Stomach (tissue), 9 donors: ENCODE data around the gene MIF4GD. TPM values are rescaled to one million over a fixed set of nuclear protein-coding genes. Genes with fewer than 3 reads are reported as not detected.
A peak's percentile ranks its signal among the peaks of the same experiment; 100 is the strongest.
"Not testable (repeated sequence)": the region's sequence is repeated elsewhere in the genome, so short reads cannot be mapped to it uniquely, and the experiment has no call there.

Source experiments
- DNase-seq, 2 donors: peaks; one replicate each; pipeline versions ENCODE4 v3.0.0 to v3.0.0-alpha.2; 2013 to 2019
- H3K27ac ChIP-seq, 5 donors: fragments of 200-600 bp in 4 of 5; sonication (generic) in 4 of 5; one replicate each; pipeline ENCODE4 v1.5.1; 2013 to 2019; ENCODE audit warnings: mild to moderate bottlenecking in 1 of 5, moderate library complexity in 1 of 5
- H3K27me3 ChIP-seq, 3 donors: fragments of 200-600 bp; sonication (generic); one replicate each; pipeline ENCODE4 v1.5.1; 2017 to 2019; ENCODE audit warnings: mixed run types in 1 of 3
- H3K36me3 ChIP-seq, 4 donors: fragments of 200-600 bp; sonication (generic); 1 replicate in 3 of 4; 2 replicates in 1 of 4; pipeline ENCODE4 v1.5.1; 2016 to 2019
- H3K4me1 ChIP-seq, 4 donors: fragments of 200-600 bp; sonication (generic); one replicate each; pipeline ENCODE4 v1.5.1; 2016 to 2019
- H3K4me3 ChIP-seq, 4 donors: fragments of 200-600 bp; sonication (generic) in 3 of 4; one replicate each; pipeline ENCODE4 v1.5.1; 2016 to 2019; ENCODE audit warnings: mild to moderate bottlenecking in 1 of 4
- H3K9me3 ChIP-seq, 4 donors: fragments of 200-600 bp; sonication (generic); one replicate each; pipeline ENCODE4 v1.5.1; 2016 to 2019
- CTCF ChIP-seq, 7 experiments: fragments of 450-650 bp in 4 of 7; fragments of 200-600 bp in 3 of 7; sonication (generic) in 3 of 7; IDR thresholded peaks; one replicate each; pipeline ENCODE4 v1.5.1; 2016 to 2019; ENCODE audit warnings: antibody characterized with exemption in 7 of 7, control low read depth in 2 of 7, mild to moderate bottlenecking in 1 of 7
- EP300 ChIP-seq: sonication (generic); formaldehyde crosslinking; IDR thresholded peaks from one replicate; pipeline ENCODE4 v1.6.1; 2017; ENCODE audit warnings: antibody characterized with exemption
- POLR2A ChIP-seq, 4 donors: fragments of 450-650 bp; IDR thresholded peaks; one replicate each; pipeline ENCODE4 v1.6.1; 2016; ENCODE audit warnings: antibody characterized with exemption in 4 of 4, control low read depth in 2 of 4, mild to moderate bottlenecking in 1 of 4, moderate library complexity in 1 of 4
- POLR2AphosphoS5 ChIP-seq, 3 donors: sonication (generic); formaldehyde crosslinking; IDR thresholded peaks; one replicate each; pipeline ENCODE4 v1.6.1; 2016; ENCODE audit warnings: antibody characterized with exemption in 3 of 3
- WGBS, 5 donors: extraction: QIAGEN DNeasy Blood & Tissue Kit in 3 of 5; methylation state at CpG; one replicate each; pipeline versions ENCODE4 v1.1.5 to v1.1.7; 2013 to 2018; 5-methylcytosine and 5-hydroxymethylcytosine counted together
- intact Hi-C: fragments of 100-400 bp; cut with DNase I; formaldehyde crosslinking; loops from one replicate; pipeline ENCODE4 v1.15.1; 2023; ENCODE audit warnings: low total_unique reads
- polyA plus RNA-seq, 3 donors: library from polyadenylated mRNA; stranded (reverse); fragments of 200-250 nt; gene quantifications; one replicate each; pipeline ENCODE4 v1.2.3, GENCODE V29; 2013
- total RNA-seq, 5 donors: library from RNA; depleted of rRNA; stranded (reverse); fragments of >200 nt; gene quantifications; one replicate each; pipeline versions ENCODE4 v1.1.0 to v1.2.3, GENCODE V29; 2014 to 2016
- donor health status: healthy with polysubstance abuse.
- donor health status: Bipolar disorder and iron deficiency.
- donor health status: healthy.

MIF4GD gene
- total and polyA plus RNA-seq, 8 donors = 3.5 to 14.7 (median 11.9) TPM

GRCh38 chr17:75262112-75262606, 8.9 kb downstream of the MIF4GD start:
- TF ChIP-seq EP300 (no peak), POLR2A (IDR thresholded peaks at IDR 0.05) (no peak), POLR2AphosphoS5 (IDR thresholded peaks at IDR 0.05) (no peak), CTCF (IDR thresholded peaks at IDR 0.05) (no peak)
- intact Hi-C loops = no loop called here

GRCh38 chr17:75261336-75262111, 9.5 kb downstream of the MIF4GD start, which contains the start of the genes GGA3 and MRPS7:
Gene GGA3, minus strand, starts transcription at chr17:75261606. Its CDS starts 19 bp downstream, at chr17:75261587.
Gene MRPS7, plus strand, starts transcription at chr17:75261879. Its CDS starts 22 bp downstream, at chr17:75261901.
- peak; percentile 31 to 81 (median 74) for TF ChIP-seq POLR2AphosphoS5 (IDR thresholded peaks at IDR 0.05)
- TF ChIP-seq POLR2A (IDR thresholded peaks at IDR 0.05) = peak in 1 of 4 donors; percentile 33
- TF ChIP-seq EP300 = no peak
- TF ChIP-seq CTCF (IDR thresholded peaks at IDR 0.05) = peak in 1 of 7 experiments; percentile 22
- Histone ChIP-seq H3K27me3 (no peaks in the 10 kb centered on the region), H3K27ac (peak within 1 kb of the TSS; percentile 87 to 95 (median 94)), H3K4me1 (peaks cover 24 to 57% (median 43%) of the 10 kb centered on the region in 4 donors), H3K36me3 (peaks cover 27 to 36% (median 35%) of the 10 kb centered on the region in 4 donors), H3K4me3 (peak within 1 kb of the TSS; percentile 67 to 97 (median 94)), H3K9me3 (no peaks in the 10 kb centered on the region)
- WGBS, 5 donors = 0 to 1% (median 0%) methylated on average over 22 to 68 of the region's 69 CpGs
- DNase-seq = peak; percentile 95 to 98
- intact Hi-C loops = no loop called here

More at GRCh38 chr17:75262112-75262606, 8.9 kb downstream of the MIF4GD start:
- Histone ChIP-seq H3K4me3 (peak overlapping the region; percentile 67 to 97 (median 94)), H3K27me3 (no peaks in the 10 kb centered on the region), H3K36me3 (peaks cover 32 to 43% (median 41%) of the 10 kb centered on the region in 4 donors), H3K4me1 (peaks cover 24 to 63% (median 43%) of the 10 kb centered on the region in 4 donors), H3K27ac (peak overlapping the region; percentile 87 to 95 (median 94)), H3K9me3 (no peaks in the 10 kb centered on the region)
- 0 to 1% (median 0%) methylated on average over 23 of the region's 23 CpGs for WGBS, 5 donors
- peak in 1 of 2 donors; percentile 33 for DNase-seq

- peak overlapping the region; percentile 67 to 97 (median 94) for H3K4me3 ChIP-seq
- 1 to 3% (median 1%) methylated on average over 17 to 31 of the region's 31 CpGs for WGBS, 5 donors
- no peak for DNase-seq
- H3K27ac ChIP-seq = peak overlapping the region; percentile 87 to 95 (median 94)
- peaks cover 20 to 29% (median 27%) of the 10 kb centered on the region in 4 donors for H3K36me3 ChIP-seq
- no peaks in the 10 kb centered on the region for H3K9me3 ChIP-seq
- intact Hi-C loops = no loop called here
- H3K4me1 ChIP-seq = peaks cover 24 to 58% (median 43%) of the 10 kb centered on the region in 4 donors
- no peaks in the 10 kb centered on the region for H3K27me3 ChIP-seq
- no peak for TF ChIP-seq EP300
- no peak for TF ChIP-seq POLR2AphosphoS5 (IDR thresholded peaks at IDR 0.05)
These were observed 10.2 kb downstream of the MIF4GD start for GRCh38 chr17:75260641-75261335.

GRCh38 chr17:75257228-75257627, 13.8 kb downstream of the MIF4GD start:
- H3K27me3 ChIP-seq, DNase-seq, intact Hi-C loops, H3K9me3 ChIP-seq, H3K27ac ChIP-seq, H3K4me3 ChIP-seq, H3K36me3 ChIP-seq: not testable (repeated sequence)
- peaks cover 16 to 47% (median 38%) of the 10 kb centered on the region in 4 donors for H3K4me1 ChIP-seq
- 24 to 38% (median 36%) methylated on average over 2 of the region's 2 CpGs for WGBS, 5 donors

- H3K9me3 ChIP-seq, DNase-seq, intact Hi-C loops, H3K4me3 ChIP-seq, H3K36me3 ChIP-seq, H3K27me3 ChIP-seq: not testable (repeated sequence)
- Histone ChIP-seq H3K4me1 (peaks cover 15 to 54% (median 35%) of the 10 kb centered on the region in 4 donors), H3K27ac (peak overlapping the region in 1 of 5 donors; percentile 26)
- 42 to 56% (median 53%) methylated on average over 8 to 11 of the region's 11 CpGs for WGBS, 5 donors
These were observed 14.9 kb downstream of the MIF4GD start for GRCh38 chr17:75255954-75256698.
